HG03135 (cell line): ENCODE results near the gene PSMD1.
"Not testable (repeated sequence)": the region's sequence is repeated elsewhere in the genome, so short reads cannot be mapped to it uniquely, and the experiment has no call there.

ENCODE experiments used
- ATAC-seq: cut with Tn5 transposase; IDR thresholded peaks from one replicate; pipeline ENCODE4 v1.9.1; 2021; ENCODE audit warnings: mild to moderate bottlenecking, moderate library complexity; ENCODE audit not compliant: unreplicated experiment

PSMD1 gene

DNA sequence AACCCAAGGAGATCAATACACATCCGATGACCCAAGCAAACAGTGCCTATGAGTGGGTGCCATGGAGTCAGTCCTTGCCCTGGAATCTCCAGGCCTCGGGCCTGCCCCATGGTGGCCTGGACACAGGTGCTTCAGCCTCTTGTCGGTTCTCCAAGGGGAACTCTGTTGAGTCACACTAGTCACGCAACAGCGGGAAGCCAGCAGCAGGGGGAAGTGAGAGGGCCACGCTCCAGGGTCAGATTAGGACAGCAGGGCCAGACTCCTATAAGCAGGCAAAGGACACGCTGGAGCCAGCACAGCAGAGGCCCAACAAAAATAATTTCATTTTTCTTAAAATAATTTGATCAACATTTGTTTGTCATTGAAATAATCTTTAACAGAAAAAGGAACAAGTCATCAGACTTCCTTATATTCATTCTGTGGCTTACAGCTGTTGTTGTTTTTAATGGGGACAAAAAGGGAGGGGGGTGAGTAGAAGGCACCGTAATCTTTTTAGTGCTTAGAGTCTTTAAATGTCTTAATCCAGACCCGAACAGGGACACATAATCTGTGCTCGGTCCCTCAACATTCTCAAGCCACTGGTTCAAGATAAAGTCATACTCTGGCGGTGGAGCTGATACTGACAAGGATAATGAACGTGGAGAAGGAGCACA is 125.3 kb downstream of the PSMD1 start:
- no peak for ATAC-seq

DNA sequence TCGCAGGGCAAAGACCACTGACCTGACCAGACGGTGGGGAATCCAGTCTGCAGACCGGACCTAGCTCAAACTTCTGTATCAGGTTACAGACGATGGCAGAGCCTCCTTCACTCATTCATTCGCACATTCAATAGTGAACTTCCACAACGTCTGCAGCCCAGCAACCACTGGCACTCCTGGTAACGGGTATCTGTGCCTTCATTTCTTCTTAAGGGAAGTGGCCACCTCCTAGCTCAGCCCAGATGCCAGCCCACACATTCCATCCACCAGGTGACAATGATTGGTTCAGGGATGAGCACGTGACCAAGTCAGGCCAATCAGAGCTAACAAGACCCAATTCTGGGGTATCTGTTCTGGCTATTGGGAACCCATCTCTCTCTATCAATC is 125.8 kb downstream of the PSMD1 start:
- ATAC-seq, result no peak

DNA sequence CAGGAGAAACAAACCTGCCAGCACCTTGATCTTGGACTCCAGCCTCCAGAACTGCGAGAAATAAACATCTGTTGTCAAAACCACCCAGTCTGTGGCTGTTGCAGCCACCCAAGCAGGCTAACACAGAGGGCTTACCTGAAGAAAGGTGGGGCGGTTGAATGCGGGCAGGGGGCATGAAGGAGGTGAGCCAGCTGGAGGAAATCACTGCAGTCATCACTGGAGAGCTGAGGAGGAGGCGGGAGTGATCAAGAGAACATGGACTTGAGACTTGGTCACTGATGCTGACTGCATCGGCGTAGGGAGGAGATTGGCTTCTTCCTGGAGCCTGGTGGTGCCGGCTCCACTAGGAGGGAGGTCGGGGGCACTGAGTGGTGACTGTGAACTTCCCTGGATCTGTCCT is 127.2 kb downstream of the PSMD1 start:
- no peak for ATAC-seq

DNA sequence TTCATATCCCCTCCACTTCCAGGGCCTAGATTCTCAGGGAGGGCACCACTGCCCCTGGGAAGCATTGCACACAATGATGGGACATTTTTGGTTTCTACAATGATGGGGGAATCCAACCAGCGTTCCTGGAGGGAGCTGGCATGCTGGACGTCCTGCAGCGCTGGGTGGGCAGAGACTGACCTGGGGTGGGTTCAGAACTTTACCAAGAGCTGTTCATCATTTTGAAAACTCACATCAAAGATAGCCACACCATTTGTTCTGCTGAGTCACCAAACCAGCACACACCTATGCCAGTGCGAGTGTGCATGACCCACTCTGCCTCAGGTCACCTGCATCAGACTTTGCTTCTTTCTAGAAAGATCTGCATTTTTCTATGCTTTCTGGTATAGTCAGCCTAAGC is 127.7 kb downstream of the PSMD1 start:
- ATAC-seq, result no peak

DNA sequence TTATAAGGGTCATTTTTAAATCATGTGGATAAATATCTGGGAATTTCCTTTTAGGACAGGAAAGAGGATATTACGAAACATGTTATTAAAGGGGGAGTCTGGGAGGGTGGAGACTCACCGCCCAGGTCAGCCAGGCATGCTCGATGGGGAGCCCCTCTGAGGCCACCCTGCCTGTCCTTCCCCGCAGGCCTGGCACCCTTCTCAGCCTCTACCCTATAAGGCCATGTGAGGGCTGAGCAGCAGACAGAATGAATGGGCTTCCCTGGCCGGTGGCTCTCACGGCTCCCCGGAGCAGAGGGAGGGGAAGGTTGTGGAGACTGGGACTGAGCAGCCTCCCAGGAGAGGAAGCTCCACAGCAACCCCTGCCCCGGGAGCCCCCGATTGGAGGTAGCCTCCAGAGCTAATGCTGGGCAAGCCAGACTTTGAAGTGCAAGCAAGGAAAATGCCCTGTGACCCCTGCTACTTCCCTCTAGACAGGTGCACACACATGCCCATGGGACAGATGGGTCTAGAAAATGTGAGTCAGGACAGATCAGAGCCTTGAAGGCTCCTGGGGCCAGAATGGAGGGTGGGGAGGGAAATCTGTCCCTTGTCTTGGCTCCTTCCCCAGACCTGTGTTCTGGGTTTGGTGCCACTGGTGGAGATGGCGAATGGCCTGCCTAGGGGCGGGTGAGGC is 128.5 kb downstream of the PSMD1 start:
- no peak for ATAC-seq

DNA sequence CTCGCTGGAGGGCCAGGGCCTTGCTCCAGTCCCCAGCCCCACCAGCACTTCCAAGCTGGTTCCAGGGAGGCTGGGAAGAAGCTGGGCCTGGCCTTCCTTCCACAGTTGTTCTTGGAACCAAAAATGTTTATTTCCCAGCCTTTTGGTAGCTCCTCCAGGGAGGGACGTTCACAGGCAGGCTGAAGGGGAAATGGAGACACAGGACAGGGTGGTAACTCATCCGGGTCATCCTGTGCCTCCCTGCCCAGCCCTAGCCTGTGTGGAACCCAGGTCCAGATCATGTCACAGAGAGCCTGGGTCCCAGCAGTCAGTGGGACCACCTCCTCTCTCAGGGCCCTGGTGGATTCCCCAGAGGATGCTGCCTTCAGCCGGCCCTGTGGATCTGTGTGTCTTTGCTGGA is 129.2 kb downstream of the PSMD1 start:
- no peak for ATAC-seq

DNA sequence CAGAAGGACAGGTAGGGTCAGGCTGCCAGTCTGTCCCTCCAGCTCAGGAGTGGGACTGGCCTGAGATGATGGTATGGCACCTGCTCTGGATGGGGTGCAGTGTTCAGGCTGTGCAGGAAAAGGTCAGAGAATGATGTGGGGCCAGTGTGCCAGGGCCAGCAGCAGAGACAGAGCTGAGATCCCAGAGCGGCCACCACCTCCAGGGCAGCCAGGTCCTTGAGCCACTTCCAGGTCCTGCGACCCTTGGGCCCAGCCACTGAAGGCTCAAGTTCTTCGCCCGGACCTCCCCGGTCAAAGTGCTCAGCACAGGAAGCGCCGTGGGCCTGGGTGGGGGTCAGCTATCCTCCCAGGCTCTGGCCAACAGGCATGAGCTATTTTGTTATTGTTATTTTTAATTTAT is 129.7 kb downstream of the PSMD1 start:
- ATAC-seq, result no peak

DNA sequence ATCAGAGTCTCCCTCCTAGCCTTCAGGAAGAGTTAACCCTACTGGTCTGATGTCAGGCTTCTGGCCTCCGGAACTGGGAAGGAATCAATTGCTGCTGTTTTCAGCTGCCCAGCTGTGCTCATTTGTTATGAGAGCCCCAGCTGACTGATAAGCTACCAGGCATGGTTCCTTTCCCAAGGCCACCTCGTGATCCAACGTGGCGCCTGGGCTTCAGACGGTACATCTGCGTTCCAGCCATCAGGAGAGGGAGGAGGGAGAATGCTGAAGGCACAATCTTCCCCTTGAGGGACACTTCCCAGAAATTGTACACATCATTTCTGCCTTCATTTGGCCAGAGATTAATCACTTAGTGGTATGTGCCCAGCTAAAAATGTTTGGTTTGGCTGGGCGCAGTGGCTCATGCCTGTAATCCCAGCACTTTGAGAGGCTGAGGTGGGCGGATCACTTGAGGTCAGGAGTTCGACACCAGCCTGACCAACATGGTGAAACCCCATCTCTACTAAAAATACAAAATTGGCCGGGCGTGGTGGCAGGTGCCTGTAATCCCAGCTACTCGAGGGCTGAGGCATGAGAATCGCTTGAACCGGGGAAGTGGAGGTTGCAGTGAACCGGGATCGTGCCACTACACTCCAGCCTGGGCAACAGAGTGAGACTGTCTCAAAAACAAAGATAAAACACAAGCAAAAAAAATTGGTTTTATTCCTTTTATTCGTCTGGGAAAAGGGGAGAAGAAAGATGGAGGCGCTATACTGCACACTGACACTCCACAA is 131.3 kb downstream of the PSMD1 start:
- no peak for ATAC-seq

DNA sequence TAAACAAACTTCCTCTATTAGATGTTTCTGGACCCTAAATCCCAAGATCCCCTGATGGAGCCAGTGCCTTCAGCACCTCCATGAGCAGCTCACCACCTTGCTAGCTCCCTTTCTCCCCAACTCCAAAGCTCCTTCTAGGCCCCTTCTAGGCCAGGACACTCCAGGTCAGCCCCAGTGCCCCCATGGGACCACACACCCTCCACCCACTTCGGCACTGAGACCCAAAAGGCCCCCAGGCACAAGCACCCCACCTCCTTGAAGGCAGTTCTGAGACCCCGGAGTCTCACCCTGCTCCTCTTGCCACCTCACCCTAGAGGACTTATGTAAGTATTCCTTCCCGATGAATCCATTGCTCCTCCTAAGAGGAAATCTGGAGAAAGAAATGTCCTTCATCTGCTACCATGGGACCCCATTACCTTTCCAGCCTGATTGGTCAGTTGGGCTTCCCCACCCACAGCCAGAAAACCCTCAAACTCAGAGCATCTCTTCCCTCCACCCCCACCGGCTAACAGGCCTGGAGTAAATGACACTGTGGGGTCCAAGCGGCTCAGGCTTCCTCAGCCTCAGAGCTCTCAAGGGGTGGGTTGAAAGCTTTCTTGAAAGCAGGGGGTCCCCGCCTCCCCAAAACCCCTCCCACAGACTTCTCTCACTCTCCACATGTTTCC is 132.0 kb downstream of the PSMD1 start:
- no peak for ATAC-seq

DNA sequence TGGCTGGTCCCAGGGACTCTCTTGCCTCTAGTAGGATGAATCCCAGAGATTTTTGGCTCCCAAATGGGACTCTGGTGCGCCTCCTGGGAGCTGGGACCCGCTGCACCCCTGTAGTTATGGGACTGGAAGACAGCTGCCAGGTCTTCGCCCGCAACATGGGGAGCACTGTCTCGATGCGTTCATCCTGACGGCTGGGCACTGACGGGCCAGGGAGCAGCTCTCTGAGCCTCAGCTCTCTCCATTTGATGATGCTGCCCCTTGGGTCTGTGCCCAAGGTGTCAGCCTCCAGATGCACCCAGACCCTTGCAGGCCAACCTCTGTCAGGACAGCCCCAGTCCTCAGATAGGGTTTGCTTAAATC is 132.5 kb downstream of the PSMD1 start:
- ATAC-seq, result no peak

DNA sequence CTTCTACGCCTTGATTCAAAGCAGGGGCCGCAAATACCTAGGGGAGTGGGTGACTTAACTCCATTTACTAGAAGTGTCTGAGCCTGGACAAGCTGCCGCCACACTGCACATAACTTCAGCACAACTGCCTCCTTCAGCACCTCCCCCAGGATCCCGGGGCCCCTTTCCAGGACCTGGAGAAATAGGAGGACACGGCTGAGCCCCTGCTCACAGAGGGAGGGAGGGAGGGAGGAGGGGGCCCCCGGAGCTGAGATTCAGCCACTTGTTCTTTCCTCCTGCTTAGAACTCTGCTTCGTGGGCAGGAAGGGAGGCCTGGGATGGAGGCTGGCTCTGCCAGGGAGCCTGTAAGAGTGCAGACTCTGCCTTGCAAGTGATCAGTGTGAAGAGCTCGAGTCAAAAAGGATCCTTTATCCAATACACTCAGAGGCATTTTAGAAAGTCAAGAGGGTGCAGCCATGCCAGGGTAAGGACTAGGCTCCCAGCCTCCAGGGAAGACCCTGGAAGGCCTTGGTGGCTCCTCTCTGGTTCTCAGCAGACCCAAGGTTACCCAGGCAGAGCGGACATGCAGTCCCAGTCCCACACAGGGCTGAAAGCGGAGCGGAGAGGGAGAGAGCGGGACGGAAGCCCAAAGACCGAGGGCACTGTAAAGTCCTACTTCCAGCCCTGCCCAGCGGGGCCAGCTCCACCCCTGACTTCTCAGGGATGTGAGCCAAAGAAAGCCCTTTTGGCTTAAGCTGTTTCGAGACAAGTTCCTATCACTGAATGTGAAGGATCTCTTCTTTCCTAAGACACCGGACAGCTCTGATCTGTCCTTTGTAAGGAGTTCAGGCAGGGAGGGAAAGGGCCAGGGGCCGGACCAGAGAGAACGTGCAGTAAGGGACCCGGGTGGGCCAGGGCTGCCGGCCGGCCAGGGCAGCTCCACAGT is 133.2 kb downstream of the PSMD1 start:
- ATAC-seq, result no peak

DNA sequence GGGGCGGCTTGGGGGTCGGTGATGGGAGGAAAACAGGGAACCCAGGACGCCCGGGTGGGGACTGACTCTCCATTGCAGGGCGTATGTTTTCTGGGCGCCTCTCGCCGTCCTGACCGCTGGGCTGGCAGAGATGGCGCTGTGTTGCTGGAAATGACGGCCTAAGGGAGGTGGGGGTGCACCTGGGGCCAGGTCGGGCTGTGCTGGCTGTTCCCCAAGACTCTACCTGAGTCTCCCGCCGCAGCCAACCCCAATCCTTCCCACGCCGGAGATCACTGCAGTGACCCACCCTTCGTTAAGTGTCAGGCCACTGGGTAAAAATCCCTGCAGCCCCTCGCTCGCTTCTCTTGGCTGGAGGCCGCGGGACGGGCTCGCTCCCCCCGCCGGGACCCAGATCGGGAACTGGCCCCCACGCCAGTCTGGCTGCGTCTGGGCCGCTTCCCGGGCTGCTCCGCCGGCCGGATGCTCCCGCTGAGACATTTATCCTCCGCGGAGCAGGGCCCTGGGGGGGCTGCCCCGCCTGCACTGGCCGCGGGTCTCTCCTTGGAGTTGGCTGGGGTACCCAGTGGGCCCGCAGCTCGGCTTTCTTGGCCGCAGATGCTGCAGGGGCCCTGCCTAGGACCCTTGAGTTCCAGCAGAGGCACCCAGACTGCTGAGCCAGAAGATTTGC is 134.0 kb downstream of the PSMD1 start:
- ATAC-seq, result no peak

DNA sequence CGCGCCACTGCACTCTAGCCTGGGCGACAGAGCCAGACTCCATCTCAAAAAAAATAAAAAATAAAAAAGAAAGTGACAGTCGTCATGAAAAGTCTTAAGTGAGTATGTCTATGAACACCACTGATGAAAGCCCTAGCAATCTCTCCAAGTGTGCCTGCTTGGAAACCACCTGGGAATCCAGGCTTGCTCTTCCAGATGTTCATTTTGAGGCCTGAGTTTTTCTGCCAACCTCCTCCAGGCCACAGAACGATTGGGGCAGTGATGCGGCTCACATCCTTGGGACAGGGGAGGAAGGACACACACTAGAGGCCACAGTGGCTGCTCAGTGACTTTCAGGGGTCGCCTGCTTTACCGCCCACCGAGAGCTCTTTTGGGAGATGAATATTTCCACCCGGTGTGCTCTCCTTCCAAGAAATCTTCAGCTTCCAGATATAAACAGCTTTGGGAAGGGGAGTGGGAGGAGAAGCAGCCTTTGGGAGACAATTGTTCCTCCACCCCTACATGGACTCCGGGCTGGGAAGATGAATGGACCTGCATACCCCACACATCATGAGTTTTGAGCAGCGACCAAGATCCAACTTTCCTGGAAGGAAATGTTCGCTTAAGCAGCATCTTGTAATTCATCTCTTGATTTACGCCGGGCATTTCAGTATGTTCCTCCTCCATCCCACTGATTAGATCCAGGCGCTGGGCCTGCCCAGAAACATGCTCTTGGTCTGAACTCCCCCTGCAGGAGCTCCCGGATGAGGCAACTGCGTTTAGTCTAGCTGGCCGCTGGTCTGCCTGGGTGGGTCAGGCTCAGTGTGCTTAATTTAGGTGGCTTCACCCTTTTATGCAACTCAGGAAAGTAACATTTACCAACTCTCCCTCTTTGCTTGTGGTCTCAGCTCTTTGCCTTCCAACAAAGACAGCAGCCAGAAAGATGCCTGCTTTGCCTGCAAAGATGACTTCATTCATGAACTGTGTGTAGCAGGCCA is 135.5 kb downstream of the PSMD1 start:
- ATAC-seq, result no peak

DNA sequence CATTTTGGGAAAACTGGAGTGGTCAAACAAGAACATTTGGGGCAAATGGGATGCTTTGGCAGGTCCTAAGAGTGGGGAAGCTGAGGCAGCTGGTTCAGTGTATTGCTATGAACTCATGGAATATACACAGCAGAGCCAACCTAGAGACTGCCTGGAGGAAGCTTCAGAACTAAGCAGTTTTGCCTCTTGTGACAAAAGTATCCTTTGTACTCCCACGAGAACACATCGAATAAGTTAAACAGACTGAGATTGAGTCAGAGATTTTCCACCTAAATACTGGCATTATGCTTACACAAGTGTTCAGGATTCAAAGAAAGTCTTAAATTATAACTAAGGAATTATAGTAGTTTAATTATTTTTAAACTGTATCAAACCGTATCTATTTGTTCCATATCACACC is 136.5 kb downstream of the PSMD1 start:
- ATAC-seq, result no peak

DNA sequence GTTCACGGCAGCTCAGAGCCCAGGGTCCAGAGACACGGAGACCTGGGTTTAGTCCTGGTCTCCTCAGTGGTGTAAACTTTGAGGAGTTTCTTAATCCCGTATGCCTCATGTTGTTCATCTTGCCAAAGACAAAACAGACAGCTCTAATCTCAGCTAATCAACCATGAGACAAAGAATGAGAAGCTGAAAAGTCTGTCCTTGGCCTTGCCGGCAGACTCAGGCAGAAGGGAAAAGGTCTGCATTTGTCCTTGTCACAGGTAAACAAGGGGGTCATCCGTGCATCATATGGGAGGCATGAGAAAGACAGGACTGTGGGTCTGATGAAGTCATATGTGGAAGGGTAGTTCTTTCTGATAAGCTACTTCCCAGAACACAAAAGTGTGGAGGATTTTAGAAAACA is 139.9 kb downstream of the PSMD1 start:
- ATAC-seq, result no peak

DNA sequence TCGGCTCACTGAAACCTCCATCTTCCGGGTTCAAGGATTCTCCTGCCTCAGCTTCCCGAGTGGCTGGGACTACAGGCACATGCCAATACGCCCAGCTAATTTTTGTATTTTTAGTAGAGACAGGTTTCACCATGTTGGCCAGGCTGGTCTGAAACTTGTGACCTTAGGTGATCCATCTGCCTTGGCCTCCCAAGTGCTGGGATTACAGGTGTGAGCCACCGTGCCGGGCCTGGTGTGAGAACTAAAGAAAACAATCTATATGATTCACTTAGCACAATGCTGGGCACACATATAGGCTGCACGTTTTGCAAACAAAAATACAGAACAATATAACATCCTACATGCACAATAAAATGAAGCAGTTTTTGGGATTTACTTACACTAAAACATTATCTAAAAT is 140.5 kb downstream of the PSMD1 start:
- ATAC-seq, result not testable (repeated sequence)

DNA sequence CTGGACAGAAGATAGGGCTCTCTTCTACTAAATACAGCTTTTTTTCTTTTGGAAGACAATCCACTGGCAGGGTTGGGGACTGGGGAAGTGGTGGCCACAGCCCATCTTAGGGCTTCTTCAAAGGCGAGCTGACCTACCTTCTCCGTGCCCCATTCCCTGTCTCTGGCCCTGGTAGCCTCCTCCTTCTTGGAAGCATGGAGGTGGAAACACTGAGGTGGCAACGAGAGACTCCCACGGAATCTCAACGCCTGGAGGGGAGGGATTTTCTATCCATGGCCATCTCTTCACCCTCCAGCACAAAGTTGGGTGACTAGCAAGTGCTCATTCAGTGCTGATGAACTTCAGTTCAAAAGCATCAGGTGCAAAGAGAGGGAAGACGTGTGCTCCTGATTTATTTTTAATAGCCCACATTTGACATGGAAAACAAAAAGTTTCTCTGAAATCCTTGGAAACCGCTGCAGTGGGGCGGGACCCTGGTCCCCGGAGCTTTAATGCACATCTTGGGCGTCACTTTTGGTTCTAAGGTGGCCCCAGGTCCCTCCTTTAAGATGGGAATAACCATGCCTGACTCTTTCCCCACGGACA is 141.1 kb downstream of the PSMD1 start:
- ATAC-seq, result no peak

DNA sequence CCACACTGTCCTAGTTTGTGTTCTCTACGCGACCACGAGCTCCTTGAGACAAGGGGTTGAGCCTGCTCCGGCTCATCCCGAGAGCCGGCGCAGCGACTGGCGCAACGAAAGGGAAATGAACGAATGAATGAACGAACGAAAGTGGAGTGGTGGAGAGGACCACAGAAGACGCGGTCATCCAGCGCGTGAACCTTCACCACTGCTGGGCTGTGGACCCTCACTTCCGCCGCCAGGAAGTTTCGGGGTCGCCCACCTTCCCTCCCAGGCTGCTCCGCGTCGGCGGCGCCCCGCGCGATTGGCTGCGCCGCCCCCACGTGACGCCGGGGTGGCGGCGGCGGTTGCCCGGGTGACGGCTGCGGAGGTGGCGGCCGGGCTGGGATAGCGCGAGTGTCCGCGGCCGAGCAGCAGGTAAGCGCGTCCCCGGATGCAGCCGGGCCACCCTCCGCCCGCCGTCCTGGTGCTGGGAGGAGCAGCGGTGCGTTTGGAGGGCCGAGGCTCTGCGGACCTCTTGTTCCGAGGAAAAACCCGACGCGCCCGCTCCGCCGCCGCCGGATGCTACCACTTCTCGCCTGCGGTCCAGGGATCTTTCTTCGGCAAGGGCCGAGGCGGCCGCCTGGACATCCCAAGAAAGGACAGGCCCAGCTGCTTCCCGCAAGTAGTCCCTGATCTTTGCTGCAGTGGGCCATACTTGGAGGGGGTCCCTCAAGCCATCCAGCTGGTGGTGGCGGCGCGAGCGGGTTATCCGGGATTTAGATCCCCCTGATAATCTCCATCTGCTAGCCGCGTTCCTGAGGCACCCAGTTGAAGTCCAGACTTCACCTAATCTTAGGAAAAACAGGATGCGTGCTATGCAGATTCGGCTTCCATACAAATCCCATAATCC is 141.9 kb downstream of the PSMD1 start, which contains the start of gene ARMC9:
ARMC9 (plus strand) TSS at position 341 of the 883 bp plus-strand sequence. CDS start 7,608 bp downstream, outside the sequence.
- peak; percentile 95 for ATAC-seq
